PC-3 (cell line): ENCODE results near the gene IL1R2. TPM values are rescaled to one million over a fixed set of nuclear protein-coding genes. Genes with fewer than 3 reads are reported as not detected.
A peak's percentile ranks its signal among the peaks of the same experiment; 100 is the strongest.

Source experiments
- ATAC-seq: fragments of 200-7000 bp; cut with Tn5 transposase; 2 replicates; pipeline ENCODE4 v1.9.1; 2020; ENCODE audit warnings: mild to moderate bottlenecking, moderate library complexity
- BruUV-seq: library from RNA; stranded (reverse); fragments of 400-500 nt; replicated peaks from 2 replicates; lab custom pipeline; 2021; lab: Mats Ljungman, UMichigan
- CTCF ChIA-PET: fragments of 300-600 bp; sonication (Branson Sonifier 250); formaldehyde crosslinking; loops from one replicate; lab custom pipeline; 2022; ENCODE audit warnings: antibody characterized with exemption; lab: Charles Lee
- POLR2A ChIA-PET: fragments of 300-600 bp; sonication (Branson Sonifier 250); formaldehyde crosslinking; loops from one replicate; lab custom pipeline; 2022; ENCODE audit warnings: antibody characterized with exemption; ENCODE audit not compliant: unreplicated experiment; lab: Charles Lee
- DNase-seq: peaks from one replicate; pipeline ENCODE4 v3.0.0-alpha.2; 2015
- H2AFZ ChIP-seq: fragments of 300-600 bp; sonication (generic); 2 replicates; pipeline ENCODE4 v1.6.0; 2016; ENCODE audit warnings: antibody characterized with exemption, low read length
- H3F3A ChIP-seq: fragments of 300-600 bp; sonication (generic); one replicate; pipeline ENCODE4 v1.6.0; 2017; ENCODE audit warnings: antibody characterized with exemption, low read length, control low read depth, mild to moderate bottlenecking; ENCODE audit not compliant: unreplicated experiment
- H3K27ac ChIP-seq: fragments of 300-600 bp; sonication (generic); 2 replicates; pipeline ENCODE4 v1.5.1; 2016; ENCODE audit warnings: mild to moderate bottlenecking, low read length
- H3K27me3 ChIP-seq: fragments of 300-600 bp; sonication (generic); 2 replicates; pipeline ENCODE4 v1.6.1; 2016; ENCODE audit warnings: low read length, mixed read lengths
- H3K36me3 ChIP-seq: fragments of 300-600 bp; sonication (generic); 2 replicates; pipeline ENCODE4 v1.6.1; 2016; ENCODE audit warnings: low read depth, mixed run types, low read length, mixed read lengths
- H3K4me1 ChIP-seq: fragments of 300-600 bp; sonication (generic); 2 replicates; pipeline ENCODE4 v1.5.1; 2016; ENCODE audit warnings: low read length; ENCODE audit not compliant: insufficient read depth
- H3K4me2 ChIP-seq: fragments of 300-600 bp; sonication (generic); 2 replicates; pipeline ENCODE4 v1.6.0; 2016; ENCODE audit warnings: low read length
- H3K4me3 ChIP-seq: fragments of 300-600 bp; sonication (generic); 2 replicates; pipeline ENCODE4 v1.5.1; 2016; ENCODE audit warnings: mild to moderate bottlenecking, low read length, mixed read lengths
- H3K79me2 ChIP-seq: fragments of 300-600 bp; sonication (generic); 2 replicates; pipeline ENCODE4 v1.6.1; 2017; ENCODE audit warnings: low read length, mixed read lengths
- H3K9ac ChIP-seq: fragments of 300-600 bp; sonication (generic); 2 replicates; pipeline ENCODE4 v1.6.0; 2016; ENCODE audit warnings: mild to moderate bottlenecking, low read length
- H3K9me2 ChIP-seq: fragments of 300-600 bp; sonication (generic); replicated peaks from 2 replicates; pipeline ENCODE4 v1.6.1; 2016; ENCODE audit warnings: mixed run types, low read length, mixed read lengths
- H3K9me3 ChIP-seq: fragments of 300-600 bp; sonication (generic); 2 replicates; pipeline ENCODE4 v1.6.1; 2016; ENCODE audit warnings: low read length, mixed read lengths
- H4K20me1 ChIP-seq: fragments of 300-600 bp; sonication (generic); 2 replicates; pipeline ENCODE4 v1.6.1; 2016; ENCODE audit warnings: low read length, mixed read lengths
- EZH2 ChIP-seq: fragments of 300-600 bp; sonication (generic); IDR thresholded peaks from one replicate; pipeline ENCODE4 v1.6.1; 2017; ENCODE audit warnings: antibody characterized with exemption, mild to moderate bottlenecking, low read length; ENCODE audit not compliant: unreplicated experiment
- EZH2phosphoT487 ChIP-seq: fragments of 300-600 bp; sonication (generic); IDR thresholded peaks from 2 replicates; pipeline ENCODE4 v1.6.1; 2018; ENCODE audit warnings: mild to moderate bottlenecking, antibody characterized with exemption, low read length, borderline replicate concordance
- intact Hi-C: fragments of 100-400 bp; cut with micrococcal nuclease; formaldehyde crosslinking; loops from 2 replicates; pipeline ENCODE4 v1.9.0; 2023
- total RNA-seq: library from RNA; depleted of rRNA; stranded (reverse); fragments of >200 nt; gene quantifications from 2 replicates; pipeline ENCODE4 v1.2.3, GENCODE V29; 2014
- TF ChIP-seq, protein P1 (sequence below): fragments of 300-600 bp; sonication (generic); conservative IDR thresholded peaks from 2 replicates; pipeline ENCODE4 v1.5.1; 2017; ENCODE audit warnings: antibody characterized with exemption, low read depth, mild to moderate bottlenecking, low read length

The IL1R2 gene
- total RNA-seq, 1 experiment from 2014 or later = 6.0 TPM

DNA sequence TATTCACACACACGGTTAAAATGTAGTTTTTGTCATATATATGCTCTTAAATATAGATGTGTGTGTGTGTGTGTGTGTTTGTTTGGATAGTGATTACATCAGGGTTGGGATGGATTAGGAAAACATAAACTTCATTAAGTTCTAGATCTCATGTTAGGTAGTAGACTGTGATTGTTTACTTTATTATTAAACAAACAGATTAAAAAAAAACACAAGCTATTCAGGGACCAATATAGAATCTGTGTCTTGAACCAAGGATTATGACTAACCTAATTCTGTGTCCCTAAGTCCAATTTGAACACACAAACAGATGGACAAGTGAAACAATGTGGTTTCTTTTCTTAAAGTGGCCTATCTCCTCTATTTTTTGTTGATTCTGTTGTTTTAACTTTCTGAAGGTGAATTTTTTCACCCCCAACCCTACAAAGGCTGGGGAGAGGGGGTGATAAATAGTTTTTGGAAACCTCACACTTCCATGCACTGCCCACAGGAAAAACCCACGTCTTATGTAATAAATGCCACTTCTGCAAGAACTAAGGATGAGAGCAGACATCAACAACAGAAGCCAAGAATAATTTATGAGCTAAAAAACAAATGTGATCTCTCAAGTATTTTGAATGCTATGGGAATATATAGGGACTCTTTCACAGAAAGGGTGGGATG is 40.7 kb downstream of the IL1R2 start:
- Histone ChIP-seq H3K79me2 (no peaks in the 10 kb centered on the region), H3K4me2 (no peak overlapping the region), H3K4me1 (peaks cover 11% of the 10 kb centered on the region), H3F3A (no peaks in the 10 kb centered on the region), H3K27me3 (no peaks in the 10 kb centered on the region), H3K27ac (no peak overlapping the region), H3K9me2 (no peaks in the 10 kb centered on the region), H3K9me3 (no peaks in the 10 kb centered on the region), H4K20me1 (no peaks in the 10 kb centered on the region), H3K36me3 (no peaks in the 10 kb centered on the region), H3K9ac (no peak overlapping the region), H3K4me3 (no peak overlapping the region), H2AFZ (no peak overlapping the region)
- intact Hi-C loops = no loop called here
- DNase-seq = no peak
- no peak; the same call in 1 of the 2 replicates for ATAC-seq
- BruUV-seq = no TSS peak
- POLR2A ChIA-PET = no interaction called here
- CTCF ChIA-PET = no interaction called here
- no peak for TF ChIP-seq EZH2
- no peak for TF ChIP-seq EZH2phosphoT487
- TF ChIP-seq, protein P1, sequence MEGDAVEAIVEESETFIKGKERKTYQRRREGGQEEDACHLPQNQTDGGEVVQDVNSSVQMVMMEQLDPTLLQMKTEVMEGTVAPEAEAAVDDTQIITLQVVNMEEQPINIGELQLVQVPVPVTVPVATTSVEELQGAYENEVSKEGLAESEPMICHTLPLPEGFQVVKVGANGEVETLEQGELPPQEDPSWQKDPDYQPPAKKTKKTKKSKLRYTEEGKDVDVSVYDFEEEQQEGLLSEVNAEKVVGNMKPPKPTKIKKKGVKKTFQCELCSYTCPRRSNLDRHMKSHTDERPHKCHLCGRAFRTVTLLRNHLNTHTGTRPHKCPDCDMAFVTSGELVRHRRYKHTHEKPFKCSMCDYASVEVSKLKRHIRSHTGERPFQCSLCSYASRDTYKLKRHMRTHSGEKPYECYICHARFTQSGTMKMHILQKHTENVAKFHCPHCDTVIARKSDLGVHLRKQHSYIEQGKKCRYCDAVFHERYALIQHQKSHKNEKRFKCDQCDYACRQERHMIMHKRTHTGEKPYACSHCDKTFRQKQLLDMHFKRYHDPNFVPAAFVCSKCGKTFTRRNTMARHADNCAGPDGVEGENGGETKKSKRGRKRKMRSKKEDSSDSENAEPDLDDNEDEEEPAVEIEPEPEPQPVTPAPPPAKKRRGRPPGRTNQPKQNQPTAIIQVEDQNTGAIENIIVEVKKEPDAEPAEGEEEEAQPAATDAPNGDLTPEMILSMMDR = no peak

DNA sequence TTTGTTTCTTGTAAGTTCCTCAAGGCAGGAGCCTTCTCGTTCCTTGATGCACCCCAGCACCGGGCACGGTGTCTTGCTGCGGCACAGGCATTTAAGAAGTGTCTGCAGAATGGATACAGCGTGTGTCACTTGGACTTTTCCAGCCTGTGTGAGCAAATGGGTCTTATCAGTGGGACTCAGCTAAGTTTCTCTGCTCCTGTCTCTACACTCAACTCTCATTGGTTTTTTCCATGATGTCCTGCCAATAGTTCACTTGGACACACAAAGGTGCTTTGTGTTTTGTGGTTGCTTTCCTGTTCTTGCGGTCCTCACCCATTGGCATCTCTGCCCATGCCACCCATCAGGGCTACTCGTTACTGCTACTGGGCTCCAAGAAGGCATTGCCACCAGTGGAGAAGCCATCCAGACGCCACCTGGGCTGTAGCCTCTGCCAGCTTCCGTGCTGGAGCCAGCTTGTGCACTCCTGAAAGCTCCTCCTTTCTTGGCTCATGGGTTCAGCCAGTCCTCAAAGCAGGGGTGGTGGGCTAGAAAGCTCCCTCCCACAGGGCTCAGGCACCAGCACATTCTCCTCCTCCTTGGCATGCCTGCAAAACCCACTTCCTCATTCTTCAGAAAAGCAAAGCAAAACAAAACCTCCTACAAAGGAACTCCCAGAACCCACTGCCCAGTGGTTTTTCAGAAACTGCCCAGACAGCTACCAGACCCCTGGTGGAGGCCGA is 41.4 kb downstream of the IL1R2 start:
- Histone ChIP-seq H3K9ac (no peak overlapping the region), H3K9me3 (no peaks in the 10 kb centered on the region), H3K36me3 (no peaks in the 10 kb centered on the region), H3K4me2 (no peak overlapping the region), H4K20me1 (no peaks in the 10 kb centered on the region), H2AFZ (0 out of 2 replicates have a peak overlapping the region, but pooled peaks have one; percentile 25), H3K27ac (no peak overlapping the region), H3K4me3 (no peak overlapping the region), H3F3A (no peaks in the 10 kb centered on the region), H3K27me3 (no peaks in the 10 kb centered on the region), H3K79me2 (no peaks in the 10 kb centered on the region), H3K9me2 (no peaks in the 10 kb centered on the region), H3K4me1 (peaks cover 11% of the 10 kb centered on the region)
- intact Hi-C loops = no loop called here
- TF ChIP-seq, protein P1 = no peak
- no peak for TF ChIP-seq EZH2phosphoT487
- no peak for TF ChIP-seq EZH2
- no TSS peak for BruUV-seq
- CTCF ChIA-PET = no interaction called here
- DNase-seq = peak; percentile 7
- ATAC-seq = no peak
- POLR2A ChIA-PET = no interaction called here
